ENCODE results near the gene RXRA. TPM values are rescaled to one million over a fixed set of nuclear protein-coding genes. Genes with fewer than 3 reads are reported as not detected.

The RXRA gene
- polyA plus RNA-seq, 1 experiment = 12.0 TPM

DNA sequence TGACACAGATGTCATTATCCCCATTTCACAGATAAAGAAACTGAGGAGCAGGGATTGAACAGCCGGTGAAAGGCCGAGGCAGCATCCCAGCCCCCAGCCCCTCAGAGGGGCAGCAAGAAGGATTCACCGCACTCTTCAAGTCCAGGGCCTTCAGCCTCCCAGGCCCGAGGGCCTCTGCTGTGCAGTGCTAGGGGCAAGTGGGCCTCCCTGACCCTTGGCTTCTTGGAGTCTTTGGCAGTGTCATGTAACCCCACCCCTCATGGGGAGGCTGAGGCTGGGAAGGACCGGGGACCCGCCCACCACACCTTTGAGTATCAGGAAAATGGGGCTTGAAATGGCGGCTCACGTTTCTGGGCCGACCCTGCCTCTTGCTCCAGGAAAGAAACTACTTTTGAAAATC lies 28.7 kb upstream of the RXRA start:
- H3K36me3 ChIP-seq (ENCODE audit: control insufficient read depth, insufficient read depth, low read length) = no peaks in the 10 kb centered on the region
- no peak overlapping the region for H3K4me3 ChIP-seq (ENCODE audit: low read depth, low read length)
- TF ChIP-seq, protein P1, sequence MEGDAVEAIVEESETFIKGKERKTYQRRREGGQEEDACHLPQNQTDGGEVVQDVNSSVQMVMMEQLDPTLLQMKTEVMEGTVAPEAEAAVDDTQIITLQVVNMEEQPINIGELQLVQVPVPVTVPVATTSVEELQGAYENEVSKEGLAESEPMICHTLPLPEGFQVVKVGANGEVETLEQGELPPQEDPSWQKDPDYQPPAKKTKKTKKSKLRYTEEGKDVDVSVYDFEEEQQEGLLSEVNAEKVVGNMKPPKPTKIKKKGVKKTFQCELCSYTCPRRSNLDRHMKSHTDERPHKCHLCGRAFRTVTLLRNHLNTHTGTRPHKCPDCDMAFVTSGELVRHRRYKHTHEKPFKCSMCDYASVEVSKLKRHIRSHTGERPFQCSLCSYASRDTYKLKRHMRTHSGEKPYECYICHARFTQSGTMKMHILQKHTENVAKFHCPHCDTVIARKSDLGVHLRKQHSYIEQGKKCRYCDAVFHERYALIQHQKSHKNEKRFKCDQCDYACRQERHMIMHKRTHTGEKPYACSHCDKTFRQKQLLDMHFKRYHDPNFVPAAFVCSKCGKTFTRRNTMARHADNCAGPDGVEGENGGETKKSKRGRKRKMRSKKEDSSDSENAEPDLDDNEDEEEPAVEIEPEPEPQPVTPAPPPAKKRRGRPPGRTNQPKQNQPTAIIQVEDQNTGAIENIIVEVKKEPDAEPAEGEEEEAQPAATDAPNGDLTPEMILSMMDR (IDR thresholded peaks at IDR 0.05; ENCODE audit: insufficient read depth, low read depth, low read length) = no peak
- CTCF ChIA-PET = no interaction called here
- DNase-seq (ENCODE audit: low read depth) = no peak
- peaks cover 3% of the 10 kb centered on the region for H3K27me3 ChIP-seq (ENCODE audit: control insufficient read depth, insufficient read depth, low read length)
- POLR2A ChIA-PET = no interaction called here

DNA sequence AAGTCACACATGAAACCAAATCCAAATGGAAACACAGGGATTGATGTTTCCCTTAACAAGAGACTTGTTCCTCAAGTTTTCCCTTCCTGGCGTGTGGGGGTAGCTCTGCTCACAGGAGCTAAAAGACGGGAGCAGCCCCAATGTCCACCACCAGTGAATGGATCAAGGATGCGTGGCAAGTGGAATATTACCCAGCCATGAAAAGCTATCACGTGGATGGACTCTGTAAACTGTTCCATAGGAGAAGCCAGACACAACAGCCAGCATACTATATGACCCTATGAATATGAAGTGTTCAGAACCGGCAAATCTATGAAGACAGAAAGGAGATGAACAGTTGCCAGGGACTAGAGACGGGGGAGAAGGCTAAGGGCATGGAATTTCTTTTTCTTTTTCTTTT lies 28.3 kb upstream of the RXRA start:
- peaks cover 3% of the 10 kb centered on the region for H3K27me3 ChIP-seq (ENCODE audit: control insufficient read depth, insufficient read depth, low read length)
- H3K4me3 ChIP-seq (ENCODE audit: low read depth, low read length) = no peak overlapping the region
- CTCF ChIA-PET = no interaction called here
- TF ChIP-seq, protein P1 (IDR thresholded peaks at IDR 0.05; ENCODE audit: insufficient read depth, low read depth, low read length) = no peak
- DNase-seq (ENCODE audit: low read depth) = no peak
- H3K36me3 ChIP-seq (ENCODE audit: control insufficient read depth, insufficient read depth, low read length) = no peaks in the 10 kb centered on the region
- POLR2A ChIA-PET = no interaction called here

DNA sequence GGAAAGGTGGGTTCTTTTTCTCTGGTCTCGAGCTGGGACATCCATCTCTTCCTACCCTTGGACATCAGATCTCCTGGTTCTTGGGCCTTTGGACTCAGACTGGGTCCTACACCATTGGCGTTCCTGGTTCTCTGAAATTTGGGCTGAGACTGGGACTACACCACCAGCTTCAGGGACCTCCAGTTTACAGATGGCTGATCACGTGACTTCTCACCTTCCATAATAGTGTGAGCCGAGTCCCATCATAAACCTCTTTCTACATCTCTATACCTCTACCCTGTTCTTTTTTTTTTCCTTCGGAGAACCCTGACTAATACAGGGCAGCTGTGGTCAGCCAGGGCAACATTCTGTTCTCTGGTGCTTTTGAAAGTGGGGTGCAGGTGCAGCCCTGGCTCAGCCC lies 27.2 kb upstream of the RXRA start:
- no peak overlapping the region for H3K4me3 ChIP-seq (ENCODE audit: low read depth, low read length)
- ChIA-PET CTCF (interaction anchor here (0.7 kb wide), 1 partner anchor 9 kb away, joined by 3 read pairs; no protein-coding TSS in a partner anchor), POLR2A (no interaction called here)
- no peaks in the 10 kb centered on the region for H3K36me3 ChIP-seq (ENCODE audit: control insufficient read depth, insufficient read depth, low read length)
- peaks cover 3% of the 10 kb centered on the region for H3K27me3 ChIP-seq (ENCODE audit: control insufficient read depth, insufficient read depth, low read length)
- TF ChIP-seq, protein P1 (IDR thresholded peaks at IDR 0.05; ENCODE audit: insufficient read depth, low read depth, low read length) = no peak
- DNase-seq (ENCODE audit: low read depth) = no peak

DNA sequence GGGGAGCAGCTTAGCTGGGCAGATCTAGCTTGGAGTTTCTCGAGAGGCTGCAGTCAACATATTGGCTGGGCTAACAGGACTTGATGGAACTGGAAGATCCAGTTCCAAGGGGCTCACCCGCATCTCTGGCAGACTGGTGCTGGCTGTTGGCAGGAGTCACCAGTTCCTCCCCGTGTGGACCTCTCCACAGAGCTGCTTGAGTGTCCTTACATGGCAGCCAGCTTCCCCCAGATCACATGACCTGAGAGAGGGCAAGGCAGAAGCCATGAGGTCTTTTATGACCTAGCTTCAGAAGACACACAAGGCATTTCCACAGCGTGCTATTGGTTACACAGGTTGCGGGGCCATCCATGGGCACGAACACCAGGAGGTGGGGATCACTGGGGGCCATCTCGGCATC lies 26.4 kb upstream of the RXRA start:
- POLR2A ChIA-PET = no interaction called here
- TF ChIP-seq, protein P1 (IDR thresholded peaks at IDR 0.05; ENCODE audit: insufficient read depth, low read depth, low read length) = no peak
- DNase-seq (ENCODE audit: low read depth) = no peak
- Histone ChIP-seq H3K36me3 (ENCODE audit: control insufficient read depth, insufficient read depth, low read length) (no peaks in the 10 kb centered on the region), H3K27me3 (ENCODE audit: control insufficient read depth, insufficient read depth, low read length) (peaks cover 3% of the 10 kb centered on the region), H3K4me3 (ENCODE audit: low read depth, low read length) (no peak overlapping the region)
- CTCF ChIA-PET = interaction anchor here (0.5 to 0.7 kb wide), 2 partner anchors 8 to 561 kb away, joined by 3 read pairs; partner anchors contain the start of gene SARDH

DNA sequence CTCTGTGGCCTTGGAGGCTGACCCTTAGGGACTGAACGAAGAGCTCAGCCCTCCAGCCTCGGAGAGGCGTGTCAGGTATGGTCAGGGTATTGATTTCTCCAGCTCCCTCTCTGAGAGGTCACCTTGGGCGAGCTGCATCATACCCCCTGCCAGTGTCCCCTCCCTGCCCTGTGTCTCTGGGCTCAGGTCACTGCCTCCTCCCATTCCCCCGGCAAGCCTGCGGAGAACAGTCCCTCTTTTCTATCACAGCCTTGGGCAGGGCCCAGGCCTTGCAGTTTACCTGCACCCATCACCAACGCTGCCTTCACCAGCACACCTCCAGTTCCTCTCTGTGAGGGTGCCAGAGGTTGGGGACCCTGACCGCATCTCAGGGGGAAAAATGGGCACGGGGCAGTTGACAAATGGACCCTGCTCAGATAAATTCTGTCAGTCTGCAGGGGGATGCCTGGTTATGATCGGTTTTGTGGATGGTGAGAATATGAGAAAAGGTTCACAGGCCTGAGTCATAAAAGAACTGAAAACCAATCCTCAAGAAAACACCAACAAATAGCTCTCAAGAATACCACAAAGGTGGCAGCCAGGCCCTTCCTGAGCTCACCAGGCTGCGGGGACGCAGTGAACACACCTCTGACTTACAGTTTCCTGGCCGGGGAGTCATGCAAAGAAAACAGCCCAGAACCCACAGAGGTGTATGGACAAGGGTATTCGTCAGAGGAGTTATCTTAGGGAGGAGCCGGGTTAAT lies 24.7 kb upstream of the RXRA start:
- DNase-seq (ENCODE audit: low read depth) = no peak
- CTCF ChIA-PET = interaction anchor here (1.1 kb wide), 1 partner anchor 44 kb away, joined by 4 read pairs; no protein-coding TSS in a partner anchor
- TF ChIP-seq, protein P1 (IDR thresholded peaks at IDR 0.05; ENCODE audit: insufficient read depth, low read depth, low read length) = no peak
- no peak overlapping the region for H3K4me3 ChIP-seq (ENCODE audit: low read depth, low read length)
- H3K36me3 ChIP-seq (ENCODE audit: control insufficient read depth, insufficient read depth, low read length) = no peaks in the 10 kb centered on the region
- H3K27me3 ChIP-seq (ENCODE audit: control insufficient read depth, insufficient read depth, low read length) = peaks cover 3% of the 10 kb centered on the region
- POLR2A ChIA-PET = no interaction called here
